GM18498 (cell line): ENCODE data around the gene KRT86.
"Not testable (repeated sequence)": the region's sequence is repeated elsewhere in the genome, so short reads cannot be mapped to it uniquely, and the experiment has no call there.

Experiments used
- ATAC-seq: cut with Tn5 transposase; IDR thresholded peaks from one replicate; pipeline ENCODE4 v1.9.1; 2021; ENCODE audit warnings: mild to moderate bottlenecking, moderate library complexity; ENCODE audit not compliant: unreplicated experiment

The KRT86 gene

GRCh38 chr12:52333321-52333720, 58.9 kb downstream of the KRT86 start:
- no peak for ATAC-seq

GRCh38 chr12:52334185-52334584, 59.7 kb downstream of the KRT86 start:
- no peak for ATAC-seq

- no peak for ATAC-seq
Measured at GRCh38 chr12:52335598-52336262, 61.3 kb downstream of the KRT86 start.

- ATAC-seq = no peak
Measured at GRCh38 chr12:52336641-52337040, 62.2 kb downstream of the KRT86 start.

- no peak for ATAC-seq
Measured at GRCh38 chr12:52337054-52337453, 62.6 kb downstream of the KRT86 start.

- no peak for ATAC-seq
Measured at GRCh38 chr12:52338241-52338960, 64.0 kb downstream of the KRT86 start.

GRCh38 chr12:52341066-52341580, 66.7 kb downstream of the KRT86 start:
- ATAC-seq = no peak

- ATAC-seq = no peak
Measured at GRCh38 chr12:52342781-52343490, 68.5 kb downstream of the KRT86 start.

GRCh38 chr12:52343550-52343949, 69.1 kb downstream of the KRT86 start:
- ATAC-seq = no peak

- ATAC-seq = no peak
Measured at GRCh38 chr12:52344111-52344510, 69.7 kb downstream of the KRT86 start.

- not testable (repeated sequence) for ATAC-seq
Measured at GRCh38 chr12:52345041-52345440, 70.6 kb downstream of the KRT86 start.

GRCh38 chr12:52346593-52346992, 72.1 kb downstream of the KRT86 start:
- ATAC-seq = no peak

GRCh38 chr12:52347016-52347415, 72.6 kb downstream of the KRT86 start:
- no peak for ATAC-seq

GRCh38 chr12:52347551-52348510, 73.4 kb downstream of the KRT86 start:
- no peak for ATAC-seq

GRCh38 chr12:52349196-52349595, 74.8 kb downstream of the KRT86 start:
- no peak for ATAC-seq

GRCh38 chr12:52350021-52350620, 75.7 kb downstream of the KRT86 start:
- ATAC-seq = no peak

- ATAC-seq = no peak
Measured at GRCh38 chr12:52350786-52351185, 76.3 kb downstream of the KRT86 start.

- ATAC-seq = no peak
Measured at GRCh38 chr12:52351196-52352059, 77.0 kb downstream of the KRT86 start.

GRCh38 chr12:52352951-52353350, 78.5 kb downstream of the KRT86 start:
- no peak for ATAC-seq
